Osteocyte (in vitro differentiated cells): ENCODE data around the gene DHRS11. TPM values are rescaled to one million over a fixed set of nuclear protein-coding genes. Genes with fewer than 3 reads are reported as not detected.

Experiments
- DNase-seq: peaks from one replicate; pipeline ENCODE4 v3.0.0; 2021; ENCODE audit warnings: mixed read lengths; ENCODE audit not compliant: unreplicated experiment; ENCODE audit errors: extremely low spot score
- H3K27ac Mint-ChIP-seq: one replicate; pipeline ENCODE4 v1.8.0; 2021; ENCODE audit warnings: mild to moderate bottlenecking, mixed read lengths; ENCODE audit not compliant: unreplicated experiment
- H3K27me3 Mint-ChIP-seq: one replicate; pipeline ENCODE4 v1.8.0; 2021; ENCODE audit warnings: mixed read lengths; ENCODE audit not compliant: unreplicated experiment
- H3K36me3 Mint-ChIP-seq: one replicate; pipeline ENCODE4 v1.8.0; 2021; ENCODE audit warnings: mixed read lengths; ENCODE audit not compliant: unreplicated experiment
- H3K4me1 Mint-ChIP-seq: one replicate; pipeline ENCODE4 v1.8.0; 2021; ENCODE audit warnings: mixed read lengths; ENCODE audit not compliant: unreplicated experiment
- H3K4me3 Mint-ChIP-seq: one replicate; pipeline ENCODE4 v1.8.0; 2021; ENCODE audit warnings: mild to moderate bottlenecking, moderate library complexity, mixed read lengths; ENCODE audit not compliant: unreplicated experiment
- H3K9me3 Mint-ChIP-seq: one replicate; pipeline ENCODE4 v1.8.0; 2021; ENCODE audit warnings: mixed read lengths; ENCODE audit not compliant: unreplicated experiment
- CTCF ChIP-seq: fragments of 200-600 bp; sonication (generic); IDR thresholded peaks from 2 replicates; pipeline ENCODE4 v1.5.0; 2021; ENCODE audit warnings: antibody characterized with exemption, mild to moderate bottlenecking, moderate library complexity
- long read RNA-seq: library from polyadenylated mRNA; unstranded; transcript quantifications from one replicate; pipeline ENCODE4 v2.0.0, GENCODE V29; 2021
- total RNA-seq: library from RNA; stranded (reverse); gene quantifications from 2 replicates; pipeline ENCODE4 v1.2.1, GENCODE V29; 2021

DHRS11 gene
- 7.1 TPM in 2 replicates for total RNA-seq
- long read RNA-seq, result 0 reads

DNA sequence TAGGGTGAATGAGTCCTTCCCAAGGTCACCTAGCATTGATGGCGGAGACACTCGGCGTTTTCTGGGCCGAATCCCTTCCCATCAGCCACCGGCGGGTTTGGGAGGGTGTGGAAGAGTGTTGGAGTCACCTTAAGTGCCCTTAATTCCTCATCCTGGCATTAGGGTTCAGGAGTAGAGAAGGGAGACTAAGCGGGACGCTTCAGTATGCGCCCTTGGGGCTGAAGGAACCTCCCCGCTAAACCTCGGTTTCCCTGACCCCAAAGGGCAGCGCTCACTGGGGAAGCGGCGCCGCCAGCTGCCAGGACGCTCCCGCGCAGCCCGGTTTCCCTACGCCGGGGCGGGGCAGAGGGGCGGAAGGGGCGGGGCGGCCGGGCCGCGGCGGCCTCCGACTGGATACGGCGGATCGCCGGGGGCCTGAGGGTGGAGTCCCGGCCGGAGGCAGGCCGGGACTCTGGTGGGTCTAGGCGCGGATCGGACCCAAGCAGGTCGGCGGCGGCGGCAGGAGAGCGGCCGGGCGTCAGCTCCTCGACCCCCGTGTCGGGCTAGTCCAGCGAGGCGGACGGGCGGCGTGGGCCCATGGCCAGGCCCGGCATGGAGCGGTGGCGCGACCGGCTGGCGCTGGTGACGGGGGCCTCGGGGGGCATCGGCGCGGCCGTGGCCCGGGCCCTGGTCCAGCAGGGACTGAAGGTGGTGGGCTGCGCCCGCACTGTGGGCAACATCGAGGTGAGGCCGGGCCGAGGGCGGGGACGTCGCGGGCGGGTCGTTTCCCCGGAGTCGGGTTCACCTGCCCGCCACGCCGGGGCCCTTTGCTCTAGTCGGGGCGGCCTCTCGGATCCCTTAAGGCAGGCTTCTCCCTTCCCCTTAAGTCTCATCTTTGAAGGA is at the start of gene DHRS11:
Gene DHRS11 (plus strand): TSS at position 446 of the 882 bp plus-strand sequence. CDS start 131 bp downstream, at position 577.
- H3K4me3 Mint-ChIP-seq, result peak within 1 kb of the TSS; percentile 71
- TF ChIP-seq CTCF, result no peak
- H3K9me3 Mint-ChIP-seq, result no peaks in the 10 kb centered on the region
- peak; percentile 94 for DNase-seq
- peaks cover 16% of the 10 kb centered on the region for H3K36me3 Mint-ChIP-seq
- H3K27ac Mint-ChIP-seq, result peak within 1 kb of the TSS; percentile 74
- peaks cover 10% of the 10 kb centered on the region for H3K4me1 Mint-ChIP-seq
- no peaks in the 10 kb centered on the region for H3K27me3 Mint-ChIP-seq

- Mint-ChIP-seq H3K4me3 (peak overlapping the region; percentile 10), H3K27me3 (no peaks in the 10 kb centered on the region), H3K27ac (no peak overlapping the region), H3K4me1 (peaks cover 28% of the 10 kb centered on the region), H3K36me3 (peaks cover 10% of the 10 kb centered on the region), H3K9me3 (no peaks in the 10 kb centered on the region)
- no peak for DNase-seq
- no peak for TF ChIP-seq CTCF
Observed at GRCh38 chr17:36542755-36543154, 48.9 kb upstream of the DHRS11 start.

DNA sequence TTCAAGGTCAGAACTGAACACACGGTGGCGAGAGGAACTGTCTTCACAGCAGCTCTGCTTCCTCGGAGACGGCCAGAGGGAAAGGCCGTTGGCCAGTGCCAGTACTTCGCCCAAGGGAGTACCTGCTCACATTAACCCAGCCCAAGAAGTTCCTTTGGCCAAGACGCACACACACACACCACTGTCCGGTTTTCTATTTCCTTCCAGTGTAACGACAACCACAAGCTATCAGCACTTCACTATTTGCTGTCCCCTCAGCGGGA is 47.7 kb upstream of the DHRS11 start:
- H3K36me3 Mint-ChIP-seq, result peaks cover 7% of the 10 kb centered on the region
- peak; percentile 16 for TF ChIP-seq CTCF
- no peaks in the 10 kb centered on the region for H3K27me3 Mint-ChIP-seq
- peak overlapping the region; percentile 99 for H3K27ac Mint-ChIP-seq
- H3K4me3 Mint-ChIP-seq, result peak overlapping the region; percentile 89
- no peaks in the 10 kb centered on the region for H3K9me3 Mint-ChIP-seq
- no peak for DNase-seq
- H3K4me1 Mint-ChIP-seq, result peaks cover 39% of the 10 kb centered on the region

DNA sequence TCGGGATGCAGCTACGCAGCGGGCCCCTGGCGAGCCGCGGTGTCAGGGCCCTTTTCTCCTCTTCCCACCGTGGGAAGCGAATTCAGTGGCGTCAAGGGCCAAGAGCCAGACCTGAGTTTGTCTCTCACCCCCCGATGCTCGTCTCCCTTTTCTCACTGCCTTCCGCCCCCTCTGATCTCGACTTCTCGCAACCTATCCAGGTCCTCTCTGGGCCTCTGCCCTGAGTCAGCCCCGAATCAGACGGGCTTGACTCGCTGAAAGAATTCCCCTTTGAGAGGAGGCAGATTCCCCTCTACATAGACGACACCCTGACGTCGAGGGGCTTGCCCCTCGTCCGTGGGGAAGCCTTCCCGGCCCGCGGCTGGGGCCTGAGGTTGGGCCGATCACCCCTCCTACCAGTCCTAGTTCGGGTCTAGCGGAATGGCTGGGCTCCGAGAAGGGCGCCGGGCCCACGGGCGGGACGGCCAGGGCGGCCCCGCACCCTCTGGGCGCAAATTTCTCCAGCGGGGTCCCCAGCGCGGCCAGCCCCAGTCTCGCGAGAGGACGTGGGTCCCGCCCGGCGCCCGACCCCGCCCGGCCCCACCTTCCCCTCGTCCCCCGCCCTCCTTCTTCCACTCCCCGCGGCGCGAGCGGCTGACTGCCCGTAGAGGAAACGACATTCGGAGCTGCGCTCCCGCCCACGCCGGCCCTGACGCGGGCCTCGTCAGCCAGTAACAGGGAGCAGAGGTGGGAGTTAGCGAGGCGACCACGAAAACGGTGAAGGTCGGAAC is 47.2 kb upstream of the DHRS11 start, which contains the start of gene GGNBP2:
Gene GGNBP2 (plus strand): TSS at position 613 of the 770 bp plus-strand sequence. CDS start 806 bp downstream, outside the sequence.
- DNase-seq, result peak; percentile 98
- Mint-ChIP-seq H3K4me1 (peaks cover 43% of the 10 kb centered on the region), H3K27ac (peak within 1 kb of the TSS; percentile 99), H3K27me3 (no peaks in the 10 kb centered on the region), H3K9me3 (no peaks in the 10 kb centered on the region), H3K4me3 (peak within 1 kb of the TSS; percentile 89), H3K36me3 (peaks cover 7% of the 10 kb centered on the region)
- TF ChIP-seq CTCF, result no peak

DNA sequence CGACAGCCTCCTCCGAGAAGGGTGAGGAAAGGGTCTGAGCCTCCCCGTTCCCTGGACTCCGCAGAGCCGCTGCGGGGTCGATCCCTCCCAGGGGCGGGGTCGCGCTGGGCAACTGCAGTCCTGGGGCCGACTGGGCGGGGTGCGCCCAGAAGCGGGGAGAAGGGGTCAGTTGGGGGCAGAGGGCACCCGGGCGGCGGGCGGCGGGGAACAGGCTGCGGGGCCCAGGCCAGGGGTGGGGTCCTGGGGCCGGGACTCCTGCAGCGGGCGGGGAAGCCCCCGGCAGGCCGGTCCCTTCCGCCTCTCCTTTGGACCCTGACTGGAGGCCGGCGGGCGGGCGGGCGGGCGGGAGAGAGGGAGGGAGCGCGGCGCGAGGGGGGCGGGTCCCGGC is 46.6 kb upstream of the DHRS11 start:
- Mint-ChIP-seq H3K27ac (peak overlapping the region; percentile 99), H3K36me3 (peaks cover 8% of the 10 kb centered on the region)

More for the DNA sequence above, 46.6 kb upstream of the DHRS11 start:
- DNase-seq, result no peak
- H3K4me1 Mint-ChIP-seq, result peaks cover 43% of the 10 kb centered on the region
- no peaks in the 10 kb centered on the region for H3K27me3 Mint-ChIP-seq
- TF ChIP-seq CTCF, result no peak
- peak overlapping the region; percentile 89 for H3K4me3 Mint-ChIP-seq
- H3K9me3 Mint-ChIP-seq, result no peaks in the 10 kb centered on the region
